ENCODE measurements around the gene HMGB3. TPM values are rescaled to one million over a fixed set of nuclear protein-coding genes. Genes with fewer than 3 reads are reported as not detected.
A peak's percentile ranks its signal among the peaks of the same experiment; 100 is the strongest.

Gene HMGB3
- polyA plus RNA-seq, 1 donor = 55.0 TPM

DNA sequence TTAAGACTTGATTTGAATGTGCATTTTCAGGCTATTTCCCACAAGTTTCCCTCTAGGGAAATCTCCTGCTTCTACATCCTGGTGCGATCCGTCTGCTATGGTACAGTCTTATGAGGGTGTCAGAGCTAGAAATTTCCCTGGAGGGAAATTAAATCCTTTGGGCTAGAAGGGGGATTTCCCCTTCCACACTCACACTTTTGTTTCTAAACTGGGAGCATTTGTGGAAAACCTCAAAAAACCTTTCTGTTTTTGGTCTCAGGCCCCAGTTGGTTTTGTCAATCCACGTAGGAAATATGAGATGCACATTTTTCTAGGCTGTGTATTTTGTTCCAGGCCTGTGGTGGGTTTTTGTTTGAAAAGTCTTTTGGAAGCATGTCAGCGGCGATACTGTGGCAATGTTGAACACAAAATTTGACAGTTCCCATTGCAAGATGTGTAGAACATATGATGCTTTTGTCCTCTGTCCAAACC lies 17.8 kb downstream of the HMGB3 start:
- Histone ChIP-seq H3K27ac (ENCODE audit: low read length) (no peak overlapping the region), H3K27me3 (ENCODE audit: control insufficient read depth, insufficient read depth, low read length) (no peaks in the 10 kb centered on the region), H3K36me3 (ENCODE audit: control insufficient read depth, insufficient read depth, low read length) (no peaks in the 10 kb centered on the region), H3K4me1 (ENCODE audit: control insufficient read depth, insufficient read depth, low read length) (no peaks in the 10 kb centered on the region), H3K9me3 (ENCODE audit: control insufficient read depth, low read depth, low read length) (no peaks in the 10 kb centered on the region), H3K4me3 (ENCODE audit: low read length) (no peak overlapping the region)
- no CpG with 5 or more reads among the region's 5 CpGs for WGBS (ENCODE audit: insufficient coverage, low lambda C conversion rate)
- no peak for DNase-seq

DNA sequence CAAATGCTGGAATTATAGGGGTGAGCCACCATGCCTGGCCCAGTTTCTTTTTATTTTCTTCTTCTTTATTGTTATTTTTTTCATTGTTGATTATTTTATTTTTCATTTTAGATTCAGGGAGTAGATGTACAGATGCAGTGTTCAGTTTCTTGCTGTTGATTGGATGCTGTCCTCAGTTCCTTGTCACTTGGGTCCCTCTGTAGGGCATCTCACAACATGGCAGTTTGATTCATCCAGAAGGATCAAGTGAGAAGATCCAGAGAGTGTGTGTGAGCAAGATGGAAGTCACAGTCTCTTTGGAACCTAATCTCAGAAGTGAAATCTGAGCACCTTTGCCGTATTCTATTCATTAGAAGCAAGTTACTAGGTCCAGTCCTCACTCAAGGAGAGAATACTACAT lies 20.9 kb downstream of the HMGB3 start:
- H3K4me3 ChIP-seq (ENCODE audit: low read length) = no peak overlapping the region
- no CpG with 5 or more reads among the region's 1 CpG for WGBS (ENCODE audit: insufficient coverage, low lambda C conversion rate)
- no peaks in the 10 kb centered on the region for H3K27me3 ChIP-seq (ENCODE audit: control insufficient read depth, insufficient read depth, low read length)
- no peaks in the 10 kb centered on the region for H3K4me1 ChIP-seq (ENCODE audit: control insufficient read depth, insufficient read depth, low read length)
- H3K36me3 ChIP-seq (ENCODE audit: control insufficient read depth, insufficient read depth, low read length) = no peaks in the 10 kb centered on the region
- H3K27ac ChIP-seq (ENCODE audit: low read length) = no peak overlapping the region
- no peak for DNase-seq
- H3K9me3 ChIP-seq (ENCODE audit: control insufficient read depth, low read depth, low read length) = no peaks in the 10 kb centered on the region

DNA sequence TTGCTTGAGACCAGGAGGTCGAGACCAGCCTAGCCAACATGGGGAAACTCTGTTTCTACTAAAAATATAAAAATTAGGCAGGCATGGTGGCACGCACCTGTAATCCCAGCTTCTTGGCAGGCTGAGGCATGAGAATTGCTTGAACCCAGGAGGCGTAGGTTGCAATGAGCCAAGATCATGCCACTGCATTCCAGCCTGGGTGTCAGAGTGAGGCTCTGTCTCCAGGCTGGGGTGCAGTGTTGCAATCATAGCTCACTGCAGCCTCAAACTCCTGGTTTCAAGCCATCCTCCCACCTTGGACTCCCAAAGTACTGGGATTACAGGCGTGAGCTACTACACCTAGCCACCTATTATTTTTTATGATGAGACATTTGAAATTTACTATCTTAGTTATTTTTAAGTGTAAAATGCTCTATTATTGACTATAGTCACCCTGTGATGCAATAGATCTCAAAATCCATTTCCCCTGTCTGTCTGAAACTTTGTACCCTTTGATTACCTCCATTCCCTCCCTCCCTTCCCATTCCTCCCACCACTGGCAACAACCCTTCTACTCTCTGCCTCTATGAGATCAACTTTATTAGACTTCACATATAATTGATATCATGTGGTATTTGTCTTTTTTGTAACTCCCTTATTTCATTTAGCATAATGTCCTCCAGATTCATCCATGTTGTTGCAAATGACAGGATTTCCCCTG lies 23.4 kb downstream of the HMGB3 start:
- Histone ChIP-seq H3K4me1 (ENCODE audit: control insufficient read depth, insufficient read depth, low read length) (no peaks in the 10 kb centered on the region), H3K4me3 (ENCODE audit: low read length) (no peak overlapping the region), H3K27ac (ENCODE audit: low read length) (no peak overlapping the region), H3K9me3 (ENCODE audit: control insufficient read depth, low read depth, low read length) (no peaks in the 10 kb centered on the region), H3K27me3 (ENCODE audit: control insufficient read depth, insufficient read depth, low read length) (no peaks in the 10 kb centered on the region), H3K36me3 (ENCODE audit: control insufficient read depth, insufficient read depth, low read length) (no peaks in the 10 kb centered on the region)
- no CpG with 5 or more reads among the region's 4 CpGs for WGBS (ENCODE audit: insufficient coverage, low lambda C conversion rate)
- no peak for DNase-seq

DNA sequence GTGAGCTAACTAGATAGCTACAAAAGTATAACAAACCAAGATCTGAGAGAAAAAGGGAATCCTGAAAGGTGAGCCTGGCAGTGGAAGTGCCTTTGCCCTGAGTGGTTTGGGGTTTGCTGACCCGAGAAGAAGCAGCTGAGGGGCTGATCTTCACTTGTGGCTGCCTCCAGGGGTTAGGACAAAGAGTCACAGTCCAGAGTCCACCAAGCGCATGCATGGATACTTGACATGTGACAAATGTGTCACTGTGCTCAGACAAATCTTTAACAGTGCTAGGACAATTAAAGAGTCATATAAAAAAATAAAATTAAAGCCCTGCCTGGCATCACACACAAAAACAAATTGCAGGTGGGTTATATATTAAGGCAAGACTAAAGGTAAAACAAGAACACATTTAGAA lies 26.4 kb downstream of the HMGB3 start:
- WGBS (ENCODE audit: insufficient coverage, low lambda C conversion rate) = no CpG with 5 or more reads among the region's 2 CpGs
- H3K27me3 ChIP-seq (ENCODE audit: control insufficient read depth, insufficient read depth, low read length) = no peaks in the 10 kb centered on the region
- H3K4me3 ChIP-seq (ENCODE audit: low read length) = no peak overlapping the region
- peak in 1 of 2 donors; percentile 37 for DNase-seq
- H3K27ac ChIP-seq (ENCODE audit: low read length) = no peak overlapping the region
- H3K9me3 ChIP-seq (ENCODE audit: control insufficient read depth, low read depth, low read length) = no peaks in the 10 kb centered on the region
- no peaks in the 10 kb centered on the region for H3K36me3 ChIP-seq (ENCODE audit: control insufficient read depth, insufficient read depth, low read length)
- no peaks in the 10 kb centered on the region for H3K4me1 ChIP-seq (ENCODE audit: control insufficient read depth, insufficient read depth, low read length)

DNA sequence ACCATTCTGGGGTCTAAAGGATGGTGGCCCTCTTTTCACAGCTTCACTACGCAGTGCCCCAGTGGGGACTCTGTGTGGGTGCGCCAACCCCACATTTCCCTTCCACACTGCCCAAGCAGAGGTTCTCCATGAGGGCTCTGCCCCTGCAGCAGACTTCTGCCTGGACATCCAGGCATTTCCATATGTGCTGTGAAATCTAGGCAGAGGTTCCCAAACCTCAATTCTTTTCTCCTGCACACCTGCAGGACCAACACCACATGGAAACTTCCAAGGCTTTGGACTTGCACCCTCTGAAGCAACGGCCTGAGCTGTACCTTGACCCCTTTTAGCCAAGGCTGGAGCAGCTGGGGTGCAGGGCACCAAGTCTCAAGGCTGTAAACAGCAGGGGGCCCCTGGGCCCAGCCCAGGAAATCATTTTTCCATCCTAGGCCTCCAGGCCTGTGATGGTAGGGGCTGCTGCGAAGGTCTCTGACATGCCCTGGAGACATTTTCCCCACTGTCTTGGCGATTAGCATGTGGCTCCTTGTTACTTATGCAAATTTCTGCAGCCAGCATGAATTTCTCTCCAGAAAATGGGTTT lies 30.1 kb downstream of the HMGB3 start:
- no peaks in the 10 kb centered on the region for H3K36me3 ChIP-seq (ENCODE audit: control insufficient read depth, insufficient read depth, low read length)
- H3K4me1 ChIP-seq (ENCODE audit: control insufficient read depth, insufficient read depth, low read length) = no peaks in the 10 kb centered on the region
- H3K27me3 ChIP-seq (ENCODE audit: control insufficient read depth, insufficient read depth, low read length) = no peaks in the 10 kb centered on the region
- WGBS (ENCODE audit: insufficient coverage, low lambda C conversion rate) = no CpG with 5 or more reads among the region's 5 CpGs
- no peak for DNase-seq
- H3K4me3 ChIP-seq (ENCODE audit: low read length) = no peak overlapping the region
- no peaks in the 10 kb centered on the region for H3K9me3 ChIP-seq (ENCODE audit: control insufficient read depth, low read depth, low read length)
- H3K27ac ChIP-seq (ENCODE audit: low read length) = no peak overlapping the region

DNA sequence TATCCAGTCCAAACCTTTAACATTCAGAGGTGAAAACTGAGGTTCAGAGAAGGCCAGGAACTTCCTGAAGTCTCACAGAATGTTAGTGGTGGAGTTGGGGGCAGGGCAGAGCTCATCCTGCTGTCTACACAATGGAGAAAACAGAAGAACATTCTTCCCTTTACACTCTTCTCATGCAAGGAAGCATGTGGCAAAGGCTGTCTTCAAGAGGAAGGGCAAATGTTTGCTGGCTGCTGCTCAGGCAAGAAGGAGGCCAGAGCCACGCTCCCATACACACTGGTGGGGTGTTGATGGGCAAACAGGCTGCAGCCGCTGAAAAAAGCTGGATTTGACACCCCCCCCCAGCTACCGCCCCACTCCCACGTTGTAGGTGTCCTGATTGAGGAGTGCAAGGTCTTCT lies 32.5 kb downstream of the HMGB3 start:
- H3K36me3 ChIP-seq (ENCODE audit: control insufficient read depth, insufficient read depth, low read length) = no peaks in the 10 kb centered on the region
- H3K9me3 ChIP-seq (ENCODE audit: control insufficient read depth, low read depth, low read length) = no peaks in the 10 kb centered on the region
- no CpG with 5 or more reads among the region's 4 CpGs for WGBS (ENCODE audit: insufficient coverage, low lambda C conversion rate)
- H3K27ac ChIP-seq (ENCODE audit: low read length) = no peak overlapping the region
- no peak for DNase-seq
- no peaks in the 10 kb centered on the region for H3K27me3 ChIP-seq (ENCODE audit: control insufficient read depth, insufficient read depth, low read length)
- H3K4me1 ChIP-seq (ENCODE audit: control insufficient read depth, insufficient read depth, low read length) = no peaks in the 10 kb centered on the region
- H3K4me3 ChIP-seq (ENCODE audit: low read length) = no peak overlapping the region

DNA sequence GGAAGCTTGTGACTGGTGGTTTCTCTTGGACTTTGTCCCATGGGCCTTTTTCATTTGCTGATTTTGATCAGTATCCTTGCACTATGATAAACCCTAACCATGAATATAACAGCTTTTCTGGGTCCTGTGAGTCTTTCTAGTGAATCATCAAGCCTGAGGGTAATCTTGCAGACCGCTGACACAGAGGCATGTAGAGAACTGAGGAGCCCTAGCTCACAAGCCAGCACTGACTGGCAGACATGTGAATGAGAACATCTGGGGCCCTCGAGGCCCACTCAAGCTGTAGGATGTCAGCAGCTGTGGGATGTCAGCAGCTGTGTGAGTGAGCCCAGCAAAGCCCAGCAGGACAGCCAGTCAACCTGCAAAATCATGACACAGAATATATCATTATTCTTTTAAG lies 36.7 kb downstream of the HMGB3 start:
- WGBS (ENCODE audit: insufficient coverage, low lambda C conversion rate) = no CpG with 5 or more reads among the region's 2 CpGs
- Histone ChIP-seq H3K9me3 (ENCODE audit: control insufficient read depth, low read depth, low read length) (no peaks in the 10 kb centered on the region), H3K4me1 (ENCODE audit: control insufficient read depth, insufficient read depth, low read length) (no peaks in the 10 kb centered on the region), H3K4me3 (ENCODE audit: low read length) (no peak overlapping the region), H3K27me3 (ENCODE audit: control insufficient read depth, insufficient read depth, low read length) (no peaks in the 10 kb centered on the region), H3K36me3 (ENCODE audit: control insufficient read depth, insufficient read depth, low read length) (no peaks in the 10 kb centered on the region), H3K27ac (ENCODE audit: low read length) (no peak overlapping the region)
- DNase-seq = no peak

DNA sequence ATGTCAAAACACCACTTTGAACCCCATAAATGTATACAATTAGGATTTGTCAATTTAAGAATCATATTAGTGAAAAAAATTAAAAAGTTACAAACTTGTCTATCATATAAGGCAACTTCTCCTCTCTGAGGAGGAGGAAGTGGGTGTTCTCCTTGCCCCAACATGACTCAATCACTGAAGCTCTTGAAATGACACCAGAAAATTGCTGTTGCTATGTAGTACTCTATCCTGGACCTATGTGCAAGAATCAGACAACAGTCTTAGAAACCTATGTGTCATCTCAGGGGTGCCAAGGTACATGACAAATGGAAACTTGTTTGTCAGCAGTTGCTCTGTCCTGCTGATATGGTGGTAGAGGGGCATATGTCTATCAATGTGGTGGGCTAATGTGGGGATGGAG lies 47.7 kb downstream of the HMGB3 start:
- no peaks in the 10 kb centered on the region for H3K36me3 ChIP-seq (ENCODE audit: control insufficient read depth, insufficient read depth, low read length)
- H3K27me3 ChIP-seq (ENCODE audit: control insufficient read depth, insufficient read depth, low read length) = no peaks in the 10 kb centered on the region
- no peak overlapping the region for H3K4me3 ChIP-seq (ENCODE audit: low read length)
- no peak overlapping the region for H3K27ac ChIP-seq (ENCODE audit: low read length)
- no peak for DNase-seq
- no peaks in the 10 kb centered on the region for H3K4me1 ChIP-seq (ENCODE audit: control insufficient read depth, insufficient read depth, low read length)
- H3K9me3 ChIP-seq (ENCODE audit: control insufficient read depth, low read depth, low read length) = no peaks in the 10 kb centered on the region

DNA sequence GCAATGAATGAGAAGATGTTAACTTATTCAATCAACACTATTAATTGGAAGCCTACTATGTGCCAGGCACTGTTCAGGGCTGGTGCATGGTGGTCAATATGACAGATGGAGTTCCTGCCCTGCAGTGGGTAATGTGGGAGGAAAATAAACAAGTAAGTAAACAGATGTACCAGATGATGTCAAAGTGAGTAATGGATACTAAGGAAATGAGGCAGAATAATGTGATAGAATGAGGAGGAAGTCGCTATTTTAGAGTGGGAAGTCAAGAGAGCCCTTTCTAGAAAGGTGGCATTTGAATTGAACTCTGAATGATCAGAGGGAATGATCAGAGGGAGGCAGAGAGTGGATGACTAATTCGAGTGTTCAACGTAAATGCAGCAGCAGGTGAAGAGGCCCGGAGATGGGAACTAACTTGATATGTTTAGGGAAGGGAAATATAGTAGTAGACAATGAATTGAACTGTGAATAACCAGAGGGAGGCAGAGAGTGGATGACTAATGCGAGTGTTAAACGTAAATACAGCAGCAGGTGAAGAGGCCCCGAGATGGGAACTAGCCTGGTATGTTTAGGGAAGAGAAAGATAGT lies 48.3 kb downstream of the HMGB3 start:
- no peaks in the 10 kb centered on the region for H3K9me3 ChIP-seq (ENCODE audit: control insufficient read depth, low read depth, low read length)
- WGBS (ENCODE audit: insufficient coverage, low lambda C conversion rate) = 92% methylated on average over 2 of the region's 7 CpGs
- H3K4me3 ChIP-seq (ENCODE audit: low read length) = no peak overlapping the region
- H3K27me3 ChIP-seq (ENCODE audit: control insufficient read depth, insufficient read depth, low read length) = no peaks in the 10 kb centered on the region
- H3K4me1 ChIP-seq (ENCODE audit: control insufficient read depth, insufficient read depth, low read length) = no peaks in the 10 kb centered on the region
- no peak overlapping the region for H3K27ac ChIP-seq (ENCODE audit: low read length)
- DNase-seq = no peak
- no peaks in the 10 kb centered on the region for H3K36me3 ChIP-seq (ENCODE audit: control insufficient read depth, insufficient read depth, low read length)

DNA sequence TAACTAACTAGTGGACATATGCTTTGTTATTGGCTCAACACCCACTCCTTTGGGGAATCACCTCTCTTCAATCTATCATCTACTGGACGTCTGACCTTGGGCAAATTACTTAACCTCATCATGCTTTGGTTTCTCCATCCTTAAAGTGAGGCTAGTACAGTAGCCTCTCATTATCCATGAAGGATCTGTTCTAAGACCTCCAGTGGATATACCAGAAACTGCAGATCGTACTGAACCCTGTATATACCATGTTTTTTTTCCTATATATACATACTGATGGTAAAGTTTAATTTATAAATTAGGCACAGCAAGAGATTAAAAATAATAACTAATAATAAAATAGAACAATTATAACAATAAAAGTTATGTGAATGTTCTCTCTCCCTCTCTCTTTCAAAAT lies 56.2 kb downstream of the HMGB3 start:
- Histone ChIP-seq H3K27me3 (ENCODE audit: control insufficient read depth, insufficient read depth, low read length) (no peaks in the 10 kb centered on the region), H3K36me3 (ENCODE audit: control insufficient read depth, insufficient read depth, low read length) (no peaks in the 10 kb centered on the region), H3K9me3 (ENCODE audit: control insufficient read depth, low read depth, low read length) (no peaks in the 10 kb centered on the region), H3K4me3 (ENCODE audit: low read length) (no peak overlapping the region), H3K27ac (ENCODE audit: low read length) (no peak overlapping the region), H3K4me1 (ENCODE audit: control insufficient read depth, insufficient read depth, low read length) (no peaks in the 10 kb centered on the region)
- no CpG with 5 or more reads among the region's 2 CpGs for WGBS (ENCODE audit: insufficient coverage, low lambda C conversion rate)
- DNase-seq = no peak
